Fibroblast of pulmonary artery (primary cell): Measurements from ENCODE around the gene KSR2.

ENCODE experiments used
- DNase-seq: peaks from one replicate; pipeline ENCODE4 v3.0.0-alpha.2; 2010; ENCODE audit warnings: low read depth
- H3K4me3 ChIP-seq: replicated peaks from 2 replicates; pipeline ENCODE4 v1.5.1; 2011; ENCODE audit warnings: low read depth, mild to moderate bottlenecking, control low read depth, low read length, moderate library complexity
- TF ChIP-seq, protein P1 (sequence below): IDR thresholded peaks from 2 replicates; pipeline ENCODE4 v1.5.1; 2011; ENCODE audit warnings: mild to moderate bottlenecking, control low read depth, low read length, inconsistent platforms; ENCODE audit errors: missing control alignments

The KSR2 gene

DNA sequence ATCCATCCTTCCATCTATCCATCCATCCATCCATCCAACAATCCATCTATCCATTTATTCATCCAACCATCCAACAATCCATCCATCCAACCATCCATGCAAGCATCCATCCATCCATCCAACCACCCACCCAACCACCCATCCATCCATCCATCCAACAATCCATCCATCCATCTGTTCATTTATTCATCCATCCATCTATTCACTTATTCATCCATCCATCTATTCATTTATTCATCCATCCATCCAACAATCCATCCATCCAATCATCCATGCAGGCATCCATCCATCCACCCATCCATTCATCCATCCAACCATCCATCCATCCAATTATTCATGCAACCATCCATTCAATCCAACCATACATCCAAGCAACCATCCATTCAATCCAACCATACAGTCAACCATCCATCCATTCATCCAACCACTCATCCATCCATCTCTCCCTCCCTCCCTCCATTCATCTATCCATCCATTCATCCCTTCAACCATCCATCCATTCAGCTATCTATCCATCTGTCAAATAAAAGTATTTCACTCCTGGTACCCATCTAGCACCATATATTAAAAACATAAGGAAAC is 86.1 kb downstream of the KSR2 start:
- H3K4me3 ChIP-seq, result no peak overlapping the region
- TF ChIP-seq, protein P1, sequence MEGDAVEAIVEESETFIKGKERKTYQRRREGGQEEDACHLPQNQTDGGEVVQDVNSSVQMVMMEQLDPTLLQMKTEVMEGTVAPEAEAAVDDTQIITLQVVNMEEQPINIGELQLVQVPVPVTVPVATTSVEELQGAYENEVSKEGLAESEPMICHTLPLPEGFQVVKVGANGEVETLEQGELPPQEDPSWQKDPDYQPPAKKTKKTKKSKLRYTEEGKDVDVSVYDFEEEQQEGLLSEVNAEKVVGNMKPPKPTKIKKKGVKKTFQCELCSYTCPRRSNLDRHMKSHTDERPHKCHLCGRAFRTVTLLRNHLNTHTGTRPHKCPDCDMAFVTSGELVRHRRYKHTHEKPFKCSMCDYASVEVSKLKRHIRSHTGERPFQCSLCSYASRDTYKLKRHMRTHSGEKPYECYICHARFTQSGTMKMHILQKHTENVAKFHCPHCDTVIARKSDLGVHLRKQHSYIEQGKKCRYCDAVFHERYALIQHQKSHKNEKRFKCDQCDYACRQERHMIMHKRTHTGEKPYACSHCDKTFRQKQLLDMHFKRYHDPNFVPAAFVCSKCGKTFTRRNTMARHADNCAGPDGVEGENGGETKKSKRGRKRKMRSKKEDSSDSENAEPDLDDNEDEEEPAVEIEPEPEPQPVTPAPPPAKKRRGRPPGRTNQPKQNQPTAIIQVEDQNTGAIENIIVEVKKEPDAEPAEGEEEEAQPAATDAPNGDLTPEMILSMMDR, result no peak
- DNase-seq, result no peak

DNA sequence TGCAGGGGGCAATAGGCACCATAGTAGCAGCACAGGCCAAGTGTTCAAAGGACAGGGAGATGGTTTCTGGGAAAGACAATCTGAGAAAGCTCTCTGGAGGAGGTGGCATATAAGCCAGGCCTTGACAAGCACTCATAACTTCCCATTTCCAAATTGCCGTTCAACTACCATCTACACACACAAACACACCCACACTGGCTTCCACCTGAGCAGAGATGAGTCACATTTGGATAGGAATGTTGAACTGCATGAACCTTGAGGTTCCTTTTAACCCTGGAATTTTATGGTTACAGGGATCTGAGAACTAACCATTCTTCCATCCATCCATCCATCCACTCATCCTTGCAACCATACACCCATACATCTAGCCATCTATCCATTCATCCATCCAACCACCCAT is 86.6 kb downstream of the KSR2 start:
- TF ChIP-seq, protein P1, result no peak
- no peak for DNase-seq
- no peak overlapping the region for H3K4me3 ChIP-seq

DNA sequence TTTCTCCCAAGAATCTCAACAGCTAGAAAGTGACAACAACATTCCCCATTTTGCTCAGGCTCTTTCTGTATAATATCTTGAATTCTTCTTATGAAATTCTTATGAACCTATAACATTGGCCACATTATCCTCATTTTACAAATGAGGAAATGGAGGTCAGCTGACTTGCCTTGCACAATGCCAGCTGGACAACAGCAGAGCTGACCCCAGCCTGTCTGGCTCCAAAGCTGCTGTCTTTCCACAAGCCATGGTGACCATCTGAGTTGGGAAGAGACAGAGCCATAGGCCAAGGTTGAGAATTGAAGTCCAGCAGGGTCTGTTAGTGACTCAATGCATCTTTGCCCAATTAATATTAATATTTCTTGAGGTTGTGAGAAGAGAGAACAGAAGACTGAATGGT is 87.3 kb downstream of the KSR2 start:
- TF ChIP-seq, protein P1, result no peak
- DNase-seq, result no peak

DNA sequence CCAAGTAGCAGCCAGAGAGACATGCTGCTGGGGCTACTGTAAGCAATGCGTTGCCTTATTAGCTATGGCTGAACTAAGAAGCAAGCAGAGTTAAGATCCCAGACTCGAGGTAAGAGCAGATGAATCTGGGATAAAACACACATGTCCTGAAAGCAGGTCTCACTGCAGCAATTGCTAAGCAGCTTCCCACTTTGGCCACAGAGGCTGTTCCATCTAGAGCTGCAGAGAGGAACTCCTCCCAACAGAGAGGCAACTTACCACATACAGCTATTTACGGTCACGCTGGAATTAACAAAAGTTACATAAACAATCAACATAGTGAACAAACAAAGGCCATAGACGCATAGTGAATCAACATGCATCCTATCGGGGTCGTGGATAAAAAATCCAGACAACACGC is 90.2 kb downstream of the KSR2 start:
- H3K4me3 ChIP-seq, result no peak overlapping the region
- TF ChIP-seq, protein P1, result no peak
- DNase-seq, result no peak

More for the DNA sequence above, 87.3 kb downstream of the KSR2 start:
- H3K4me3 ChIP-seq, result no peak overlapping the region

DNA sequence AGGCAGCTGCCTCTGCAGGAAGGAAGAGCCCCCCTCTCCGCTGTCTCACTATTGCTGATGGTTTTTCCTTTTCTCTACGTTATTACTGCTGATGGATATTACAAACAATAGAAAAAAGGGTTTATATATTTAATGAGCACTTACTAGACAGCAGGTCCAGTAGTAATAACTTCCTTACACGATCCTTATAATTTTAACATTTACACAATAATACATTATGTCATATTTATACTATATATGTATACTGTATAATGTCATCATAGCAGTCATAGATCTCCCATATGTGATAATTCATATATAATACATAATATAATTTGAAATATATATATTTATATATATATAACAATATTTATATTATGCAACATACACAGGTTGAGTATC is 92.4 kb downstream of the KSR2 start:
- H3K4me3 ChIP-seq, result no peak overlapping the region
- no peak for DNase-seq
- TF ChIP-seq, protein P1, result no peak

DNA sequence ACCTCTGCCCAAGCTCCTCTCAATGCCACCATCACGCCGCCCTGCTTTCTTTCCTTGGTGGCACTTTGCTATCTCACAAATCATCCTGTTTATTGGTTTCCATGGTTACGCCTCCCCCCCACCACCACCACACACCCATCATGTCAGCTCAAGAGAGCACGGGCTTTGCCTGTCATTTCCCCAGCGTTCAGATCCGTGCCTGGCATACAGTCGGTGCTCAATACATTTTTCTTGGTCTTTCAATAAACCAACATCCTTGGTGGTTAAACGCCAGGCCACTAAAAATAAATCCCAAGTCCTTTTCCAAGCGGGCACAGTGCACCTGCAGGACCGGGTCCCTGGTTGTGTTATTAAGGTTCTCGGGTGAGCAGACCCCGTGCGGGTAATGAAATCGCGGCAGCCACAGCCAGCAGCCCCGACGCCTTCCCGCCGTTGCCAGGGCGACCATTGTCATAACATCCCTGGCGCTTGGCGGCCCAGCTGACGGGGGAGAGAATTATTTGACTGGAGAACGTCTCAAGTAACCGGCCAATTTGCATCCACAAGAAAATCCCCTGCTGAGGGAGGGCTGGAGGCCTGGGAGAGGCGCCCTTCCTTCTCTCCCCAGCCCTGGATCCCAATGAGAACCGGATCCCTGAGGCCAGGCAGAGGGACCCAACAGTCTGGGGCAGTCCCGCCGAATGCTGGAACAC is 92.9 kb downstream of the KSR2 start:
- DNase-seq, result peak; percentile 25
- TF ChIP-seq, protein P1, result no peak
- no peak overlapping the region for H3K4me3 ChIP-seq
